Measurements from ENCODE around the gene TSG101. TPM values are rescaled to one million over a fixed set of nuclear protein-coding genes. Genes with fewer than 3 reads are reported as not detected.

TSG101 gene
- total RNA-seq, 4 donors from 2014 or later = 106 to 180 (median 170) TPM

DNA sequence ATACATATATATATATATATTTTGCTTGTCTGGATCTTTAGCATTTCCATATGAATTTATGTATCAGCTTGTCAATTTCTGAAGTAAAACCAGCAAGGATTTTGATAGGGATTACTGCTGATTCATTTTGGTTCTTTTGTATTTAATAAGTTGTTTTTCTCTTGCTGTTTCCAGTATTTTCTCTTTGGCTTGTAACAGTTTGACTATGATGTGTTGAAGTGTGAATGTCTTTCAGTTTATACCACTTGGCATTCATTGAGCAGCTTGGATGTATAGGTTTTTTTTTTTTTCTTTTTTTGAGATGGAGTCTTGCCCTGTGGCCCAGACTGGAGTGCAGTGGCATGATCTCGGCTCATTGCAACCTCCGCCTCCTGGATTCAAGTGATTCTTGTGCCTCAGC, 58.7 kb downstream of the TSG101 start:
- Histone ChIP-seq H3K4me3 (no peak overlapping the region), H3K27ac (no peak overlapping the region), H3K9me3 (no peaks in the 10 kb centered on the region), H3K36me3 (peaks cover 0 to 8% of the 10 kb centered on the region in 2 donors), H3K27me3 (no peaks in the 10 kb centered on the region), H3K4me1 (no peaks in the 10 kb centered on the region)
- ATAC-seq (no peak), DNase-seq (no peak)
- in situ Hi-C loops (cut with MboI; ENCODE audit: low sequenced_read_pairs in 4 of 4) = no loop called here
- TF ChIP-seq POLR2A (IDR thresholded peaks at IDR 0.05) = no peak
- TF ChIP-seq, protein P1, sequence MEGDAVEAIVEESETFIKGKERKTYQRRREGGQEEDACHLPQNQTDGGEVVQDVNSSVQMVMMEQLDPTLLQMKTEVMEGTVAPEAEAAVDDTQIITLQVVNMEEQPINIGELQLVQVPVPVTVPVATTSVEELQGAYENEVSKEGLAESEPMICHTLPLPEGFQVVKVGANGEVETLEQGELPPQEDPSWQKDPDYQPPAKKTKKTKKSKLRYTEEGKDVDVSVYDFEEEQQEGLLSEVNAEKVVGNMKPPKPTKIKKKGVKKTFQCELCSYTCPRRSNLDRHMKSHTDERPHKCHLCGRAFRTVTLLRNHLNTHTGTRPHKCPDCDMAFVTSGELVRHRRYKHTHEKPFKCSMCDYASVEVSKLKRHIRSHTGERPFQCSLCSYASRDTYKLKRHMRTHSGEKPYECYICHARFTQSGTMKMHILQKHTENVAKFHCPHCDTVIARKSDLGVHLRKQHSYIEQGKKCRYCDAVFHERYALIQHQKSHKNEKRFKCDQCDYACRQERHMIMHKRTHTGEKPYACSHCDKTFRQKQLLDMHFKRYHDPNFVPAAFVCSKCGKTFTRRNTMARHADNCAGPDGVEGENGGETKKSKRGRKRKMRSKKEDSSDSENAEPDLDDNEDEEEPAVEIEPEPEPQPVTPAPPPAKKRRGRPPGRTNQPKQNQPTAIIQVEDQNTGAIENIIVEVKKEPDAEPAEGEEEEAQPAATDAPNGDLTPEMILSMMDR (IDR thresholded peaks at IDR 0.05 in 4 of 5, conservative IDR thresholded peaks at IDR 0.05 in 1 of 5) = no peak
- intact Hi-C loops (cut with DNase I; ENCODE audit: low total_unique reads) = no loop called here

DNA sequence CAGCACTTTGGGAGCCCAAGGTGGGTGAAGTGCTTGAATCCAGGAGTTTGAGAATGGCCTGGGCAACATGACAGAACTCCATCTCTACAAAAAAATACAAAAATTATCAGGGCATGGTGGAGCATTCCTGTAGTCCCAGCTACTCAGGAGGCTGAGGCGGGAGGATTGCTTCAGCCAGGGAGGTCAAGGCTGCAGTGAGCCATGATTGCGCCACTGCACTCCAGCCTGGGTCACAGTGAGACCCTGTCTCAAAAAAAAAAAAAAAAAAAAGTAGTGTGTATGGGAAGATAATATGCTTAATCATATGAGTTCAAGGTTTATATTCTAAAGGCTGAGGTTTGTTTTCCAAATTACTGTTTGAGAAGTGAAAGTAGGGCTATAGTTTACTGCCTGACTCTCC, 60.3 kb downstream of the TSG101 start:
- Histone ChIP-seq H3K9me3 (no peaks in the 10 kb centered on the region), H3K27ac (no peak overlapping the region), H3K4me1 (no peaks in the 10 kb centered on the region), H3K36me3 (peaks cover 0 to 8% of the 10 kb centered on the region in 2 donors), H3K4me3 (no peak overlapping the region), H3K27me3 (no peaks in the 10 kb centered on the region)
- ATAC-seq (no peak), DNase-seq (no peak)
- in situ Hi-C loops (cut with MboI; ENCODE audit: low sequenced_read_pairs in 4 of 4) (no loop called here), intact Hi-C loops (cut with DNase I; ENCODE audit: low total_unique reads) (no loop called here)
- TF ChIP-seq POLR2A (IDR thresholded peaks at IDR 0.05) = no peak

DNA sequence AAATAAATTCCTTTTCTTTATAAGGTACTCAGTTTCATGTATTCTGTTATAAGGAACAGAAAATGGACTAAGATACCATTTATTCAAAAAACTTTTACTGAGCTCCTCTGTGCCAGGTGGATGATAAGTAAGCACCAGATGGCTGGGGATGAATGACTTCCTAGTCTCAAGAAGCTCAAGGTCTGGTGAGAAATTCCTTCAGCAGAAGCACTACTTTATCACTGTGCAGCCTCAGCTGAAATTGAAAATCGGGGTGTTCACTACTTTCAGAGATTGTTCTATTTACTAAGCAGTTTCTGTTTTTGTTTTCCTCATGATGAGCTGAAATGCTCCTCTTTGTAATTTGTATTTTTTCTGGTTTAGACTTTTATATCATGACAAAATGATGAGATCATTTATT, 63.3 kb downstream of the TSG101 start:
- in situ Hi-C loops (cut with MboI; ENCODE audit: low sequenced_read_pairs in 4 of 4) = no loop called here
- Histone ChIP-seq H3K27me3 (no peaks in the 10 kb centered on the region), H3K9me3 (no peaks in the 10 kb centered on the region), H3K4me1 (no peaks in the 10 kb centered on the region), H3K36me3 (no peaks in the 10 kb centered on the region), H3K4me3 (no peak overlapping the region), H3K27ac (no peak overlapping the region)
- TF ChIP-seq, protein P1 (IDR thresholded peaks at IDR 0.05 in 4 of 5, conservative IDR thresholded peaks at IDR 0.05 in 1 of 5) = no peak
- TF ChIP-seq POLR2A (IDR thresholded peaks at IDR 0.05) = no peak
- intact Hi-C loops (cut with DNase I; ENCODE audit: low total_unique reads) = no loop called here
- ATAC-seq (no peak), DNase-seq (no peak)

DNA sequence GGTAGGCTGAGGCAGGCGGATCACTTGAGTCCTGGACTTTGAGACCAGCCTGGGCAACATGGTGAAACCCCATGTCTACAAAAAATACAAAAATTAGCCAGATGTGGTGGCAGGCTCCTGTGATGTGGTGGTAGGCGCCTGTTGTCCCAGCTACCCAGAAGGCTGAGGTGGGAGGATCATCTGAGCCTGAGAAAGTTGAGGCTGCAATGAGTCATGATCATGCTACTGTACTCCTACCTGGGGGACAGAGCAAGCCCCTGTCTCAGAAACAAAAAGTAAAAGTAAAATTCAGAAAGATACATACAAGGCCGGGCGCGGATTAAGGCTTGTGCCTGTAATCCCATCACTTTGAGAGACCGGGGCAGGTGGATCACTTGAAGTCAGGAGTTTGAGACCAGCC, 64.8 kb downstream of the TSG101 start:
- Histone ChIP-seq H3K36me3 (no peaks in the 10 kb centered on the region), H3K4me3 (no peak overlapping the region), H3K27me3 (no peaks in the 10 kb centered on the region), H3K9me3 (no peaks in the 10 kb centered on the region), H3K4me1 (no peaks in the 10 kb centered on the region), H3K27ac (no peak overlapping the region)
- no peak for TF ChIP-seq POLR2A (IDR thresholded peaks at IDR 0.05)
- TF ChIP-seq, protein P1 (IDR thresholded peaks at IDR 0.05 in 4 of 5, conservative IDR thresholded peaks at IDR 0.05 in 1 of 5) = no peak
- ATAC-seq = no peak
- in situ Hi-C loops (cut with MboI; ENCODE audit: low sequenced_read_pairs in 4 of 4) (no loop called here), intact Hi-C loops (cut with DNase I; ENCODE audit: low total_unique reads) (no loop called here)
- no peak for DNase-seq

DNA sequence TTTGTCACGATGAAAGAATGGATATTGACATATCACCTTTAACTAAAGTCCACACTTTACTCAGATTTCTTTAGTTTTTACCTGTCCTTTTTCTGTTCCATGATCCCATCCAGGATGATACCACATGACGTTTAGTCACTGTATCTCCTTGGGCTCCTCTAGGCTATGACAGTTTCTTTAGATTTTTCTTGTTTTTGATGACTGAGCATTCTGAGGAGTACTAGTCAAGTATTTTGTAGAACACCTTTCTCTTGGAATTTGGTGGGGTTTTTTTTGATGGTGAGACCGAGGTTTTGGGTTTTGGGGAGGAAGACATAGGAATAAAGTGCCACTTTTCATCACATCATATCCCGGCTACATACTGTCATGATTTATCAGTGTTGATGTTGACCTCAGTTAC, 67.1 kb downstream of the TSG101 start:
- in situ Hi-C loops (cut with MboI; ENCODE audit: low sequenced_read_pairs in 4 of 4) (no loop called here), intact Hi-C loops (cut with DNase I; ENCODE audit: low total_unique reads) (loop anchor here (1.0 kb wide), 1 partner anchor 36 kb away; no protein-coding TSS in a partner anchor)
- DNase-seq = no peak
- no peaks in the 10 kb centered on the region for H3K36me3 ChIP-seq
- no peak overlapping the region for H3K4me3 ChIP-seq
- H3K4me1 ChIP-seq = no peaks in the 10 kb centered on the region
- no peak overlapping the region for H3K27ac ChIP-seq
- no peaks in the 10 kb centered on the region for H3K27me3 ChIP-seq
- no peaks in the 10 kb centered on the region for H3K9me3 ChIP-seq
- no peak for ATAC-seq
- TF ChIP-seq, protein P1 (IDR thresholded peaks at IDR 0.05 in 4 of 5, conservative IDR thresholded peaks at IDR 0.05 in 1 of 5) = no peak
- TF ChIP-seq POLR2A (IDR thresholded peaks at IDR 0.05) = no peak
